ENCODE results near the gene THSD7A. TPM values are rescaled to one million over a fixed set of nuclear protein-coding genes. Genes with fewer than 3 reads are reported as not detected.

The THSD7A gene
- total RNA-seq, 1 donor from 2014 or later: 16.1 TPM

- no peak for DNase-seq (ENCODE audit: low read depth in 2 of 2)
Observed at GRCh38 chr7:11810043-11810625, 21.9 kb downstream of the THSD7A start.

- DNase-seq (ENCODE audit: low read depth in 2 of 2): no peak
Observed at GRCh38 chr7:11807000-11807399, 25.0 kb downstream of the THSD7A start.

- DNase-seq (ENCODE audit: low read depth in 2 of 2): no peak
Observed at GRCh38 chr7:11804621-11805020, 27.4 kb downstream of the THSD7A start.

- DNase-seq (ENCODE audit: low read depth in 2 of 2): no peak
Observed at GRCh38 chr7:11795231-11795630, 36.8 kb downstream of the THSD7A start.

GRCh38 chr7:11792166-11792565 lies 39.8 kb downstream of the THSD7A start:
- no peak for DNase-seq (ENCODE audit: low read depth in 2 of 2)

GRCh38 chr7:11788568-11788967 lies 43.4 kb downstream of the THSD7A start:
- DNase-seq (ENCODE audit: low read depth in 2 of 2): no peak

GRCh38 chr7:11787534-11787933 lies 44.5 kb downstream of the THSD7A start:
- DNase-seq (ENCODE audit: low read depth in 2 of 2): peak in 1 of 2 donors; percentile 4

GRCh38 chr7:11786186-11786585 lies 45.8 kb downstream of the THSD7A start:
- peak; percentile 10 to 45 for DNase-seq (ENCODE audit: low read depth in 2 of 2)

GRCh38 chr7:11784769-11785536 lies 47.0 kb downstream of the THSD7A start:
- DNase-seq (ENCODE audit: low read depth in 2 of 2): no peak

- DNase-seq (ENCODE audit: low read depth in 2 of 2): peak in 1 of 2 donors; percentile 28
Observed at GRCh38 chr7:11779864-11780674, 51.9 kb downstream of the THSD7A start.

GRCh38 chr7:11776039-11776438 lies 56.0 kb downstream of the THSD7A start:
- DNase-seq (ENCODE audit: low read depth in 2 of 2): no peak

- DNase-seq (ENCODE audit: low read depth in 2 of 2): no peak
Observed at GRCh38 chr7:11775401-11775800, 56.6 kb downstream of the THSD7A start.

- no peak for DNase-seq (ENCODE audit: low read depth in 2 of 2)
Observed at GRCh38 chr7:11768263-11768662, 63.7 kb downstream of the THSD7A start.

GRCh38 chr7:11767148-11767547 lies 64.8 kb downstream of the THSD7A start:
- no peak for DNase-seq (ENCODE audit: low read depth in 2 of 2)

GRCh38 chr7:11760372-11760771 lies 71.6 kb downstream of the THSD7A start:
- DNase-seq (ENCODE audit: low read depth in 2 of 2): no peak

GRCh38 chr7:11758627-11759111 lies 73.3 kb downstream of the THSD7A start:
- DNase-seq (ENCODE audit: low read depth in 2 of 2): no peak

GRCh38 chr7:11757153-11757552 lies 74.8 kb downstream of the THSD7A start:
- DNase-seq (ENCODE audit: low read depth in 2 of 2): no peak

- no peak for DNase-seq (ENCODE audit: low read depth in 2 of 2)
Observed at GRCh38 chr7:11754933-11755332, 77.1 kb downstream of the THSD7A start.

- DNase-seq (ENCODE audit: low read depth in 2 of 2): peak in 1 of 2 donors; percentile 34
Observed at GRCh38 chr7:11754123-11754522, 77.9 kb downstream of the THSD7A start.

- DNase-seq (ENCODE audit: low read depth in 2 of 2): peak; percentile 38 to 63
Observed at GRCh38 chr7:11753433-11753832, 78.6 kb downstream of the THSD7A start.

- peak in 1 of 2 donors; percentile 64 for DNase-seq (ENCODE audit: low read depth in 2 of 2)
Observed at GRCh38 chr7:11751807-11752389, 80.1 kb downstream of the THSD7A start.

GRCh38 chr7:11751315-11751714 lies 80.7 kb downstream of the THSD7A start:
- DNase-seq (ENCODE audit: low read depth in 2 of 2): no peak

Data from lung microvascular endothelial cell (primary cell).